ENCODE measurements around the gene ASPSCR1.

- TF ChIP-seq KDM1A (IDR thresholded peaks at IDR 0.05; ENCODE audit: borderline replicate concordance) (no peak), ZNF207 (IDR thresholded peaks at IDR 0.05; ENCODE audit: borderline replicate concordance) (no peak), POLR2A (IDR thresholded peaks at IDR 0.05; ENCODE audit: low read depth, low read length) (no peak), MAX (IDR thresholded peaks at IDR 0.05; ENCODE audit: low read depth, low read length) (no peak), CHD1 (IDR thresholded peaks at IDR 0.05; ENCODE audit: low read depth, low read length) (no peak), RELB (IDR thresholded peaks at IDR 0.05; ENCODE audit: low read depth) (no peak), MYC (IDR thresholded peaks at IDR 0.05; ENCODE audit: insufficient read depth, insufficient read length, insufficient replicate concordance, low read length, severe bottlenecking) (no peak), ASH2L (IDR thresholded peaks at IDR 0.05; ENCODE audit: borderline replicate concordance, low read depth) (no peak), CTCF (IDR thresholded peaks at IDR 0.05 in 2 of 3, conservative IDR thresholded peaks at IDR 0.05 in 1 of 3; ENCODE audit: control insufficient read depth in 2 of 3, extremely low read depth in 1 of 3, insufficient read depth in 1 of 3, low read depth in 3 of 3, low read length in 3 of 3) (no peak), BACH1 (IDR thresholded peaks at IDR 0.05; ENCODE audit: borderline replicate concordance) (no peak), EZH2 (IDR thresholded peaks at IDR 0.05; ENCODE audit: borderline replicate concordance, control insufficient read depth, low read depth, low read length) (no peak), PBX3 (IDR thresholded peaks at IDR 0.05; ENCODE audit: insufficient replicate concordance, low read depth, low read length) (no peak), BMI1 (IDR thresholded peaks at IDR 0.05; ENCODE audit: borderline replicate concordance) (no peak)
Observed at GRCh38 chr17:82049106-82049505, 71.7 kb downstream of the ASPSCR1 start.
